ENCODE measurements around the gene NUP214.

The NUP214 gene

GRCh38 chr9:131177898-131178297, 52.5 kb downstream of the NUP214 start:
- no peak for TF ChIP-seq EZH2phosphoT487 (IDR thresholded peaks at IDR 0.05; ENCODE audit: borderline replicate concordance, low read length)
- TF ChIP-seq CTCF (IDR thresholded peaks at IDR 0.05; ENCODE audit: low read depth, low read length, poor library complexity, severe bottlenecking), result no peak
- Histone ChIP-seq H3K36me3 (ENCODE audit: control insufficient read depth, low read length) (peaks cover 82% of the 10 kb centered on the region), H4K20me1 (ENCODE audit: control insufficient read depth, insufficient read depth, low read depth, low read length) (peaks cover 3% of the 10 kb centered on the region; the same call in 1 of the 2 replicates), H3K9me3 (ENCODE audit: control insufficient read depth, insufficient read depth, low read length) (no peaks in the 10 kb centered on the region), H3K79me2 (ENCODE audit: control insufficient read depth, low read length) (peaks cover 3% of the 10 kb centered on the region), H3F3A (ENCODE audit: control insufficient read depth, insufficient read depth) (peaks cover 16% of the 10 kb centered on the region), H3K9me2 (replicated peaks; ENCODE audit: control insufficient read depth, low read length) (no peaks in the 10 kb centered on the region), H3K4me1 (ENCODE audit: control insufficient read depth, low read length) (peaks cover 45% of the 10 kb centered on the region), H3K27ac (ENCODE audit: low read depth, low read length) (no peak overlapping the region; the same call in 1 of the 2 replicates), H3K4me2 (ENCODE audit: low read length) (no peak overlapping the region), H3K27me3 (ENCODE audit: control insufficient read depth, low read length) (no peaks in the 10 kb centered on the region), H3K4me3 (ENCODE audit: low read length) (no peak overlapping the region)

- Histone ChIP-seq H3K4me3 (ENCODE audit: low read length) (no peak overlapping the region), H3K27ac (ENCODE audit: low read depth, low read length) (no peak overlapping the region), H4K20me1 (ENCODE audit: control insufficient read depth, insufficient read depth, low read depth, low read length) (peaks cover 3% of the 10 kb centered on the region; the same call in 1 of the 2 replicates), H3K4me1 (ENCODE audit: control insufficient read depth, low read length) (peaks cover 45% of the 10 kb centered on the region), H3K9me3 (ENCODE audit: control insufficient read depth, insufficient read depth, low read length) (no peaks in the 10 kb centered on the region), H3K4me2 (ENCODE audit: low read length) (no peak overlapping the region), H3K27me3 (ENCODE audit: control insufficient read depth, low read length) (no peaks in the 10 kb centered on the region), H3K79me2 (ENCODE audit: control insufficient read depth, low read length) (peaks cover 3% of the 10 kb centered on the region; the same call in 1 of the 2 replicates), H3F3A (ENCODE audit: control insufficient read depth, insufficient read depth) (peaks cover 16% of the 10 kb centered on the region), H3K36me3 (ENCODE audit: control insufficient read depth, low read length) (peaks cover 84% of the 10 kb centered on the region), H3K9me2 (replicated peaks; ENCODE audit: control insufficient read depth, low read length) (no peaks in the 10 kb centered on the region)
- no peak for TF ChIP-seq EZH2phosphoT487 (IDR thresholded peaks at IDR 0.05; ENCODE audit: borderline replicate concordance, low read length)
- peak; percentile 95 for TF ChIP-seq CTCF (IDR thresholded peaks at IDR 0.05; ENCODE audit: low read depth, low read length, poor library complexity, severe bottlenecking)
These were observed 53.0 kb downstream of the NUP214 start for GRCh38 chr9:131178382-131178781.

- H3K4me2 ChIP-seq (ENCODE audit: low read length), result no peak overlapping the region
- H4K20me1 ChIP-seq (ENCODE audit: control insufficient read depth, insufficient read depth, low read depth, low read length), result peaks cover 3% of the 10 kb centered on the region; the same call in 1 of the 2 replicates
- no peak overlapping the region for H3K27ac ChIP-seq (ENCODE audit: low read depth, low read length)
- H3K4me3 ChIP-seq (ENCODE audit: low read length), result no peak overlapping the region
- H3K9me3 ChIP-seq (ENCODE audit: control insufficient read depth, insufficient read depth, low read length), result no peaks in the 10 kb centered on the region
- peaks cover 84% of the 10 kb centered on the region for H3K36me3 ChIP-seq (ENCODE audit: control insufficient read depth, low read length)
- no peak for TF ChIP-seq CTCF (IDR thresholded peaks at IDR 0.05; ENCODE audit: low read depth, low read length, poor library complexity, severe bottlenecking)
- no peak for TF ChIP-seq EZH2phosphoT487 (IDR thresholded peaks at IDR 0.05; ENCODE audit: borderline replicate concordance, low read length)
- peaks cover 45% of the 10 kb centered on the region for H3K4me1 ChIP-seq (ENCODE audit: control insufficient read depth, low read length)
- H3K9me2 ChIP-seq (replicated peaks; ENCODE audit: control insufficient read depth, low read length), result no peaks in the 10 kb centered on the region
- no peaks in the 10 kb centered on the region for H3K27me3 ChIP-seq (ENCODE audit: control insufficient read depth, low read length)
- H3K79me2 ChIP-seq (ENCODE audit: control insufficient read depth, low read length), result peaks cover 3% of the 10 kb centered on the region; the same call in 1 of the 2 replicates
- H3F3A ChIP-seq (ENCODE audit: control insufficient read depth, insufficient read depth), result peaks cover 16% of the 10 kb centered on the region
These were observed 53.5 kb downstream of the NUP214 start for GRCh38 chr9:131178926-131179325.
